H9 (cell line): ENCODE results near the gene PRSS56. TPM values are rescaled to one million over a fixed set of nuclear protein-coding genes. Genes with fewer than 3 reads are reported as not detected.

Source experiments
- DNase-seq: peaks from one replicate; pipeline ENCODE4 v3.0.0-alpha.2; 2017
- H2AFZ ChIP-seq: one replicate; pipeline ENCODE4 v1.6.1; 2013; ENCODE audit warnings: mild to moderate bottlenecking, low read length, control low read depth, moderate library complexity
- H2AK5ac ChIP-seq: 2 replicates; pipeline ENCODE4 v1.6.1; 2013; ENCODE audit warnings: low read length, control low read depth, mixed read lengths; ENCODE audit not compliant: insufficient read length
- H2BK120ac ChIP-seq: one replicate; pipeline ENCODE4 v1.6.1; 2013; ENCODE audit warnings: low read depth, mild to moderate bottlenecking, low read length, control low read depth, inconsistent platforms; ENCODE audit not compliant: poor library complexity, severe bottlenecking
- H2BK12ac ChIP-seq: 2 replicates; pipeline ENCODE4 v1.6.1; 2013; ENCODE audit warnings: low read length, control low read depth, mixed read lengths, low read depth; ENCODE audit not compliant: insufficient read length
- H2BK15ac ChIP-seq: 2 replicates; pipeline ENCODE4 v1.6.1; 2013; ENCODE audit warnings: low read depth, low read length, control low read depth
- H2BK20ac ChIP-seq: one replicate; pipeline ENCODE4 v1.6.1; 2013; ENCODE audit warnings: low read depth, mild to moderate bottlenecking, low read length, control low read depth, inconsistent platforms; ENCODE audit not compliant: poor library complexity, severe bottlenecking
- H2BK5ac ChIP-seq: 2 replicates; pipeline ENCODE4 v1.6.1; 2013; ENCODE audit warnings: low read length, control low read depth, mixed read lengths; ENCODE audit not compliant: insufficient read length
- H3K14ac ChIP-seq: 2 replicates; pipeline ENCODE4 v1.6.1; 2013; ENCODE audit warnings: low read length, control low read depth; ENCODE audit not compliant: insufficient read depth
- H3K18ac ChIP-seq: 2 replicates; pipeline ENCODE4 v1.6.1; 2013; ENCODE audit warnings: low read depth, mild to moderate bottlenecking, mixed read lengths, low read length, control low read depth; ENCODE audit not compliant: insufficient read length
- H3K23ac ChIP-seq: 2 replicates; pipeline ENCODE4 v1.6.1; 2013; ENCODE audit warnings: low read length, control low read depth, mixed read lengths, low read depth; ENCODE audit not compliant: insufficient read length
- H3K23me2 ChIP-seq: 2 replicates; pipeline ENCODE4 v1.6.1; 2013; ENCODE audit warnings: low read depth, mild to moderate bottlenecking, mixed read lengths, low read length, control low read depth; ENCODE audit not compliant: insufficient read length, poor library complexity, severe bottlenecking
- H3K27ac ChIP-seq: 2 replicates; pipeline ENCODE4 v1.5.1; 2013; ENCODE audit warnings: low read length, control low read depth, mixed read lengths, low read depth; ENCODE audit not compliant: insufficient read length
- H3K27me3 ChIP-seq: 2 replicates; pipeline ENCODE4 v1.6.1; 2013; ENCODE audit warnings: low read length, control low read depth, inconsistent platforms; ENCODE audit not compliant: insufficient read depth
- H3K4ac ChIP-seq: 2 replicates; pipeline ENCODE4 v1.6.1; 2013; ENCODE audit warnings: low read depth, mild to moderate bottlenecking, control low read depth, inconsistent platforms, low read length, moderate library complexity
- H3K4me1 ChIP-seq: 2 replicates; pipeline ENCODE4 v1.6.1; 2013; ENCODE audit warnings: low read length, control low read depth, inconsistent platforms; ENCODE audit not compliant: insufficient read depth
- H3K4me2 ChIP-seq: 2 replicates; pipeline ENCODE4 v1.6.1; 2013; ENCODE audit warnings: low read length, control low read depth, mixed read lengths; ENCODE audit not compliant: insufficient read length, insufficient read depth
- H3K56ac ChIP-seq: 2 replicates; pipeline ENCODE4 v1.6.1; 2013; ENCODE audit warnings: low read depth, mild to moderate bottlenecking, mixed read lengths, low read length, control low read depth; ENCODE audit not compliant: insufficient read length
- H3K79me1 ChIP-seq: 2 replicates; pipeline ENCODE4 v1.6.1; 2013; ENCODE audit warnings: low read depth, mild to moderate bottlenecking, moderate library complexity, low read length, control low read depth, inconsistent platforms; ENCODE audit not compliant: insufficient read depth, poor library complexity, severe bottlenecking
- H3K79me2 ChIP-seq: 2 replicates; pipeline ENCODE4 v1.6.1; 2013; ENCODE audit warnings: low read length, control low read depth, inconsistent platforms; ENCODE audit not compliant: insufficient read depth
- H3K9ac ChIP-seq: 2 replicates; pipeline ENCODE4 v1.6.1; 2013; ENCODE audit warnings: low read length, control low read depth, mixed read lengths; ENCODE audit not compliant: insufficient read length; ENCODE audit errors: extremely low read depth
- H3K9me3 ChIP-seq: one replicate; pipeline ENCODE4 v1.6.1; 2013; ENCODE audit warnings: low read depth, low read length, inconsistent platforms; ENCODE audit not compliant: control insufficient read depth
- H3T11ph ChIP-seq: one replicate; pipeline ENCODE4 v1.6.1; 2013; ENCODE audit warnings: mild to moderate bottlenecking, low read length, control low read depth, inconsistent platforms
- H4K20me1 ChIP-seq: one replicate; pipeline ENCODE4 v1.6.1; 2013; ENCODE audit not compliant: control insufficient read depth, insufficient read length, insufficient read depth
- H4K5ac ChIP-seq: 2 replicates; pipeline ENCODE4 v1.6.1; 2013; ENCODE audit warnings: low read depth, mild to moderate bottlenecking, mixed read lengths, low read length, control low read depth; ENCODE audit not compliant: insufficient read length
- H4K8ac ChIP-seq: replicated peaks from 2 replicates; pipeline ENCODE4 v1.6.1; 2013; ENCODE audit warnings: low read length, control low read depth, mixed read lengths, low read depth; ENCODE audit not compliant: insufficient read length
- H4K91ac ChIP-seq: 2 replicates; pipeline ENCODE4 v1.6.1; 2013; ENCODE audit warnings: low read depth, mild to moderate bottlenecking, moderate library complexity, mixed read lengths, low read length, control low read depth; ENCODE audit not compliant: insufficient read length
- H3K27ac Mint-ChIP-seq, 3 experiments: 2 replicates in 2 of 3; 3 replicates in 1 of 3; pipeline ENCODE4 v1.8.0; 2020 to 2021; ENCODE audit warnings: mixed read lengths in 3 of 3, mild to moderate bottlenecking in 1 of 3, moderate library complexity in 1 of 3
- H3K27me3 Mint-ChIP-seq: 2 replicates; pipeline ENCODE4 v1.8.0; 2021; ENCODE audit warnings: low read depth, mild to moderate bottlenecking, moderate library complexity, mixed read lengths
- H3K36me3 Mint-ChIP-seq, 3 experiments: 2 replicates in 2 of 3; 3 replicates in 1 of 3; pipeline ENCODE4 v1.8.0; 2020 to 2021; ENCODE audit warnings: low read depth in 3 of 3, mixed read lengths in 3 of 3; ENCODE audit not compliant: insufficient read depth in 1 of 3
- H3K4me1 Mint-ChIP-seq, 2 experiments: 2 replicates each; pipeline ENCODE4 v1.8.0; 2020; ENCODE audit warnings: mixed read lengths in 2 of 2
- H3K4me3 Mint-ChIP-seq, 2 experiments: 2 replicates in 1 of 2; 3 replicates in 1 of 2; pipeline ENCODE4 v1.8.0; 2020 to 2021; ENCODE audit warnings: mild to moderate bottlenecking in 2 of 2, mixed read lengths in 2 of 2, moderate library complexity in 1 of 2
- H3K9me3 Mint-ChIP-seq, 2 experiments: 2 replicates in 1 of 2; 3 replicates in 1 of 2; pipeline ENCODE4 v1.8.0; 2020; ENCODE audit warnings: mild to moderate bottlenecking in 2 of 2, mixed read lengths in 2 of 2, moderate library complexity in 1 of 2
- CTCF ChIP-seq: fragments of 200-600 bp; sonication (generic); conservative IDR thresholded peaks from 3 replicates; pipeline ENCODE4 v1.8.0; 2021; ENCODE audit warnings: antibody characterized with exemption, mild to moderate bottlenecking
- WGBS: extraction: QIAGEN DNeasy Blood & Tissue Kit; methylation state at CpG from one replicate; pipeline ENCODE4 v1.1.7; 2013; ENCODE audit warnings: missing lambda C conversion rate, low lambda C conversion rate, mixed read lengths; ENCODE audit not compliant: insufficient read length; ENCODE audit errors: extremely low coverage; 5-methylcytosine and 5-hydroxymethylcytosine counted together
- total RNA-seq: library from RNA; stranded (reverse); gene quantifications from 2 replicates; pipeline ENCODE4 v1.2.1, GENCODE V29; 2021

The PRSS56 gene
- total RNA-seq, 1 experiment from 2014 or later: not detected

- Histone ChIP-seq H4K5ac (no peak overlapping the region), H2AK5ac (no peak overlapping the region), H3K79me2 (no peaks in the 10 kb centered on the region), H3K79me1 (no peaks in the 10 kb centered on the region), H3K4ac (no peak overlapping the region), H3K27me3 (no peaks in the 10 kb centered on the region), H3K14ac (no peak overlapping the region), H3K56ac (no peak overlapping the region), H3K27ac (no peak overlapping the region), H4K20me1 (no peaks in the 10 kb centered on the region), H3T11ph (no peak overlapping the region), H2AFZ (no peak overlapping the region), H2BK15ac (no peak overlapping the region), H3K4me1 (no peaks in the 10 kb centered on the region), H3K9me3 (no peaks in the 10 kb centered on the region), H3K4me2 (no peak overlapping the region), H3K9ac (no peak overlapping the region), H4K8ac (no peak overlapping the region), H3K23ac (no peak overlapping the region), H2BK20ac (no peak overlapping the region), H2BK120ac (no peak overlapping the region), H2BK12ac (no peak overlapping the region), H2BK5ac (no peak overlapping the region), H3K18ac (no peak overlapping the region), H3K23me2 (no peaks in the 10 kb centered on the region), H4K91ac (no peak overlapping the region)
- no peak for DNase-seq
- no peak for TF ChIP-seq CTCF
- Mint-ChIP-seq H3K27ac (peak overlapping the region in 1 of 3 experiments; percentile 84; a peak in 1 of 7 replicates), H3K36me3 (no peaks in the 10 kb centered on the region), H3K4me3 (peak overlapping the region in 1 of 2 experiments; percentile 50; a peak in 1 of 5 replicates), H3K9me3 (no peaks in the 10 kb centered on the region), H3K4me1 (peaks cover 13 to 27% of the 10 kb centered on the region in 2 experiments), H3K27me3 (peaks cover 46% of the 10 kb centered on the region)
- whole genome bisulfite sequencing: no CpG with 5 or more reads among the region's 9 CpGs
Measured at GRCh38 chr2:232530626-232531260, 10.6 kb downstream of the PRSS56 start.
